Liver (tissue), 3 donors: ENCODE measurements around the gene CCDC187.

Experiments used
- CTCF ChIP-seq: fragments of 150-350 bp; IDR thresholded peaks from 2 replicates; pipeline ENCODE4 v1.5.1; 2017; ENCODE audit warnings: improper control_type of control experiment, low read depth, low read length; ENCODE audit not compliant: missing input control
- EGR1 ChIP-seq, 2 donors: IDR thresholded peaks; 2 replicates each; pipeline ENCODE4 v1.6.1; 2016 to 2018; ENCODE audit warnings: antibody characterized with exemption in 2 of 2, low read depth in 2 of 2
- JUND ChIP-seq, 2 donors: IDR thresholded peaks; 2 replicates each; pipeline ENCODE4 v1.6.1; 2016; ENCODE audit warnings: antibody characterized with exemption in 2 of 2
- REST ChIP-seq: IDR thresholded peaks from 2 replicates; pipeline ENCODE4 v1.6.1; 2016; ENCODE audit warnings: antibody characterized with exemption, mild to moderate bottlenecking
- RXRA ChIP-seq, 2 donors: IDR thresholded peaks; 2 replicates each; pipeline ENCODE4 v1.6.1; 2017 to 2018; ENCODE audit warnings: antibody characterized with exemption in 2 of 2, mild to moderate bottlenecking in 1 of 2
- YY1 ChIP-seq: IDR thresholded peaks from 2 replicates; pipeline ENCODE4 v1.6.1; 2016; ENCODE audit warnings: antibody characterized with exemption, mild to moderate bottlenecking
- ZBTB33 ChIP-seq: IDR thresholded peaks from 2 replicates; pipeline ENCODE4 v1.6.1; 2016; ENCODE audit warnings: antibody characterized with exemption
- donor health status: healthy.
- donor health status: healthy.

- TF ChIP-seq EGR1 (IDR thresholded peaks at IDR 0.05; ENCODE audit: low read depth in 2 of 2): no peak
- TF ChIP-seq YY1: no peak
- no peak for TF ChIP-seq JUND (IDR thresholded peaks at IDR 0.05)
- no peak for TF ChIP-seq ZBTB33
- no peak for TF ChIP-seq REST
- TF ChIP-seq CTCF: no peak
- TF ChIP-seq RXRA (IDR thresholded peaks at IDR 0.05): no peak
Measured at GRCh38 chr9:136244969-136245218, 59.0 kb downstream of the CCDC187 start.
